ENCODE results near the gene GCNT2.

GRCh38 chr6:10588562-10589428, 67.6 kb downstream of the GCNT2 start:
- TF ChIP-seq CTCF (IDR thresholded peaks at IDR 0.05 in 8 of 11, conservative IDR thresholded peaks at IDR 0.05 in 3 of 11), result no peak
- no peak for TF ChIP-seq POLR2AphosphoS5 (IDR thresholded peaks at IDR 0.05)

Measured in spleen (tissue), 7 donors.